Measurements from ENCODE around the gene CAPN12.

CAPN12 gene

GRCh38 chr19:38737281-38737865 lies 6.9 kb downstream of the CAPN12 start:
- DNase-seq = no peak

DNA sequence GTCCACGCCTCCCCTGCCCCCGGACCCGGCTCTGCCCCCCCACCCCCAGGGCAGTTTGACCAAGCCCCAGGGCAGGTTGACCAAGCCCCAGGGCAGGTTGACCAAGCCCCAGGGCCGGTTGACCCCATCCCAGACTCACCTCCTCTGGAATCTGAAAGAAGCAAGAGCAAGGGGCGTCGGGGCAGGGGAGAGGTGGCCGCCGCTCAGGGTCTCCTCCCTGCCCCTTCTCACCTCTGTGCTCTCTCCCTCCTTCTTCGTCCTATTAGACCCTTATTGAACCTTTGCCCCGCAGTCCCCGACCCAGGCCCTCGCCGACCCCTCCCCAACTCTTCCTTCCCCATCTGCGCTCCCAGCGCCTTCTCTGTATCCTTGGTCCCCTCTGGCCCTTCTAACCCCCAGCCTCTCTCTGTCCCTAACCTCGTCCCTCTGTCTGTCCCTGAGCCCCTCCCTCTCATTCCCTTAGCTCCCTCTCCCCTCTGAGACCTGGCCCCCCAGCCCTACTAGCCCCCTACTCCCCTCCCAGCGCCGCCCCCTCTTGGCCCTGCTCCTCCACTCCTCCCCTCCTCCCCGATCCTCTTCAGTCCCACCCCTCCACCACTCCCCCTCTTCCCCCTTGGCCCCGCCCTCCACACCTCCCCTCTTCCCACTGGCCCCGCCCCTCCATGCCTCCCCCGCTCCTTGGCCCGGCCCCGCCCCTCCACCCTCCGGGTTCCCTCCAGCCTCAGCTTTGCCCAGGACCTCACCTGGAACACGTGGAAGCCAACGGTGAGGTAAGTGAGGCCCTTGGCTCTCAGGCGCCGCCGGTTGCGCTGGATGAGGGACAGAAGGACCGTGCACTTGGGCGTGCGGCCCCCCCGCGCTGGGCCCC lies 7.6 kb downstream of the CAPN12 start:
- peak; percentile 58 for DNase-seq

DNA sequence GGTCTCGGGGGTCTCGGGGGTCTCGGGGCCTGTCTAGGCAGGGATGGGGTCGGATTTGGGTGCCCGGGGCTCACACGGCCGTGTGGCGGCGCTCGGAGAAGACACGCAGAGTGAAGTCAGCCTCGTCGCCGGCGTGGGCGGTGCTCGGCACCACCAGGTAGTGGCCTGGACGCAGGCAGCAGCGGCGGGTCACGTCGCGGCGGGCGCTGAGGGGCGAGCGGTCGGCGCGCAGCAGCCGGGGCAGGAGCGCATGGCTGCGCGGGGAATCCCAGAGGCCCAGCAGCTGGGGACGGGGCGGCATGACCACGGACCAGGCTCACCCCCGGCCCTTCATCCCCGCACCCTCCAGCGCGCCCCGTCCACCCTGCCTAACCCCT lies 8.2 kb downstream of the CAPN12 start:
- DNase-seq = peak; percentile 57

DNA sequence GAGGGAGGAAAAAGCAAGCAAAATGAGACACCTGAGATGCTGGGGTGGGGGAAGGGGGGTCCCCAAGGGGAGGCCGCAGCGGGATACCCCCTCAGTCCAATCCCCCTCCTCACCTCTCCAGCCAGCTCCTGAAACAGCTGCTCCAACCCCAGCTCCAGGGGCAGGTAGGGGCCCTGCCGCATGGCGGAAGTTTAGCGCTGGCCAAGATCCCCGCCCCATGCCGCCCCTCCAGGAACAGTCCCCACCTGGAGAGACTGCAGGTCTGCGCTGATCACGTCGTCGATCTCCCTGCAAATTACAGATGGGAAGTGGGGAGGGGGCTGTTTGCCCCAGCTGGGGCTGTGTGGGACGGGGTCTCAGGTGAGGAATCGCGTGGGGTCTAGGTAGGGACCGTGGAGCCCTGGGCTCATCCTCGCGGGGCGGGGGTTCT lies 9.0 kb downstream of the CAPN12 start:
- peak; percentile 25 for DNase-seq

DNA sequence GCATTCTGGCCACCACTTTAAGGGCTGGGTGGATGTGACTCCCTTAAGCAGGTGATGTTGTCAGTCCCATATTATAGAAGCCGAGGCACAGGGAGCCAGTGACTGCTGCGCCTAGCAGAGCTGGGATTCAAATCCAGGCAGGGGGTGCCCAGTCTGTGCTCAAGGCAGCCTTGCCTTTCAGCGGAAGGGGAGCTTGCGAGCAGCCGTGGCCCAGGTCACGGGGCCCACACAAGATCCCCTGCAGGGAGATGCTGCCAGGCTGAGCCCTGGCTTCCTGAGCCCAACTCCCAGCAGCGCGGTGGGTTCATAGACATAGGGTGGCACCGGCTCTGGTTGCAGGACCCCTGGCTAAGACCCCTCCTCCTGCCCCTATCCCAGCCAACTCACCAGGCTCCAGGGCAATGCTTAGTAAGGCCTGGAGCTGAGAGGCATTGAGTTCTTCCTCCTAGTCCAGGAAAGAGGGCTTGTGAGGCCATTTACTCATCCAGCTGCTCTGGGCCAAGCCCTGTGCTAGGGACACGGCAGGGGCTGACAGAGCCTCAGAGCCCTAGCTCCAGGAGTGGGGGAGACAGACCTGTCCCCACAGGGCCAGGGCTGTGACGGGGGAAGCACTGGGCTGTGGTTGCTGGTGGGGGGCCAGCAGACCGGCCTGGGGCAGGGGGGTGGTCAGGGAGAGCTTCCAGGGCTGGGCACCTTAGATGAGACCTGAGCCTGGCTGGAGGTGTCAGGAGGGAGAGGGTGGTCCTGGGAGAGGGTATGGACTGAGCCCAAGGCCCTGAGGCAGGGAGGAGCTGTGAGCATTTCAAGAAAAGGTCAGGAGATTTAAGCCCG lies 9.6 kb downstream of the CAPN12 start:
- peak; percentile 43 for DNase-seq

DNA sequence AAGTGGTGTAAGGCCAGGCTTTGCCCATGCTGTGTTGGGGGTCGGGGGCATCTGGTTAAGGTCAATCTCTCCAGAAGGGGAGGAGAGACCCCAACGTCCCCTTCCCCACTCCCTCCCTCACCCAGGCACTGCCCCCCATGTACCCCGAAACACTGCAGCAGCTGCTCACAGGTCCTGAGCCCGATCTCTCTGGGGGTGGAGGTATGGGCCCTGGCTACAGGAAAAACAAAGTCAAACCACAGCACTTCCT lies 10.2 kb downstream of the CAPN12 start:
- no peak for DNase-seq

DNA sequence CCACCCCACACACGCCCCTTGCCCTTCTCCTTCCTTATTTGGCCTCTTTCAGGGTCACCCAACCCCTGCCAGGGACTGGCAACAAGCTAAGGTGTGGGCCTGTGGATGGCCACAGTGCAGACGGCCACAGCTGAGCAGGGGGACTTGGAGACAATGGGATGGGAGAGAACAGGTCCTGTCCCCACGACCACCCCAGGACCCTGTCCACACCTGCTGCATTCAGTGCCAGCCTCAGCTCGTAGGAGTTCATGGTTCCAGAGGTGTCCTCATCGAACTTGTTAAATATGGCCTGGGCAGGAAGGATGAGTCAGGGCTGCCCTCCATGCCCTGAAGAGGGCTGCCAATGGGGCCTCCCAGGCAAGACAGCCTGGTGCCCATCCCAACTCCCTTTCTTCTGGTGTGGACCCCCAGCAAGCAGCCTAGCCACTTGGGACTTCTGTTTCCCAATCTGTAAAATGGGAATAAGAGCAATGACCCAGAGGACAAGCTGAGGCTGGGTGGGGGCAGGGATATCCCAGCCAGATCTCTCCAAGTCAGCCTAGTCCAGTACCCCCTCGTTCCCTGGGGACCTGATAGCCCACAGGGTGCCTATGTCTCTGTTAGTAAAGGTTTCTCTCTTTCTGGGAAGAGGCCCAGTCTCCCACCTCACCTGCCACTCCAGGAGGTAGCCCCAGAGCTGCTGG lies 10.6 kb downstream of the CAPN12 start:
- DNase-seq = no peak

DNA sequence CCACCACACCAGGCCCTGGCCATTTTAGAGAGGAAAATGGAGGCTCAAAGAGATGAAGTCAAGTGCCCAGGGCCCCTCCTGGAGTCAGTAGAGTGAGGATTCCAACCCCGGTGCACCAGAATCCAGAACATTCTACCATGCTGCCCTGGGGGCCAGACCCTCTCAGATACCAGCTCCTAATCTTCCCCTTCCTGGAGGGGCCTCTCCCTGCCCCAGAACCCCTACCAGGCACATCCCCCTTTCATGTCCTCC lies 11.1 kb downstream of the CAPN12 start:
- DNase-seq = no peak

- DNase-seq = no peak
These were observed 12.5 kb downstream of the CAPN12 start for GRCh38 chr19:38731654-38732301.

- no peak for DNase-seq
These were observed 13.3 kb downstream of the CAPN12 start for GRCh38 chr19:38730731-38731589.

- DNase-seq = no peak
These were observed 13.9 kb downstream of the CAPN12 start for GRCh38 chr19:38730470-38730730.

DNA sequence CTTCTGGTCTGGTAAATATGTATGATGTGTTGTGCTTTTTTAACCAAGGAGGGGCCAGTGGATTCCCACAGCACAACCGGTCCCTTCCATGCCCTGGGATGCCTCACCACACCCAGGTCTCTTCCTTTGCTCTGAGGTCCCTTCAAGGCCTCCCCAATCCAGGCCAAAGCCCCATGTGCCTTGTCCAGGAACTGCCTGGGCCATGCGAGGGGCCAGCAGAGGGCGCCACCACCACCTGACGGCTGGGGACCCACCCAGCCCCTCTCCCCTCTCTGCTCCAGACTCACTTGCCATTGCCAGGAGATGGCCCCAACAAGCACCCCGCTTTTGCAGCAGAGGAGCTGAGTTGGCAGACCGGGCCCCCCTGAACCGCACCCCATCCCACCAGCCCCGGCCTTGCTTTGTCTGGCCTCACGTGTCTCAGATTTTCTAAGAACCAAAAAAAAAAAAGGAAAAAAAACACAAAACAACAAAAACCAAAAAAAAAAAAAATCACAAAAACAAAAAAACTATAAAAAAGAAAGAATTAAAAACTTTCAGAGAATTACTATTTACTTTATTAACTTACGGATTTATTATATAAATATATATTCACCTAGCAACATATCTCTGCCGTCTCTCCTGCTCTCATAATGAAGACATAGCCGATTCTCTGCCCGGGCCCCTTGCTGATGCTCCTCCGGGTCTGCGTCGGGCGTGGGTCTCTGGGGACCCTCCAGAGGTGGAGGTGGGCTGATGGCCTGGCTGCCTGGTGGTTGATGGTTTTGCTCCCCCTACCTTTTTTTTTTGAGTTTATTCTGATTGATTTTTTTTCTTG lies 14.4 kb downstream of the CAPN12 start:
- DNase-seq = peak; percentile 62

- DNase-seq = no peak
These were observed 15.3 kb downstream of the CAPN12 start for GRCh38 chr19:38728752-38729541.

DNA sequence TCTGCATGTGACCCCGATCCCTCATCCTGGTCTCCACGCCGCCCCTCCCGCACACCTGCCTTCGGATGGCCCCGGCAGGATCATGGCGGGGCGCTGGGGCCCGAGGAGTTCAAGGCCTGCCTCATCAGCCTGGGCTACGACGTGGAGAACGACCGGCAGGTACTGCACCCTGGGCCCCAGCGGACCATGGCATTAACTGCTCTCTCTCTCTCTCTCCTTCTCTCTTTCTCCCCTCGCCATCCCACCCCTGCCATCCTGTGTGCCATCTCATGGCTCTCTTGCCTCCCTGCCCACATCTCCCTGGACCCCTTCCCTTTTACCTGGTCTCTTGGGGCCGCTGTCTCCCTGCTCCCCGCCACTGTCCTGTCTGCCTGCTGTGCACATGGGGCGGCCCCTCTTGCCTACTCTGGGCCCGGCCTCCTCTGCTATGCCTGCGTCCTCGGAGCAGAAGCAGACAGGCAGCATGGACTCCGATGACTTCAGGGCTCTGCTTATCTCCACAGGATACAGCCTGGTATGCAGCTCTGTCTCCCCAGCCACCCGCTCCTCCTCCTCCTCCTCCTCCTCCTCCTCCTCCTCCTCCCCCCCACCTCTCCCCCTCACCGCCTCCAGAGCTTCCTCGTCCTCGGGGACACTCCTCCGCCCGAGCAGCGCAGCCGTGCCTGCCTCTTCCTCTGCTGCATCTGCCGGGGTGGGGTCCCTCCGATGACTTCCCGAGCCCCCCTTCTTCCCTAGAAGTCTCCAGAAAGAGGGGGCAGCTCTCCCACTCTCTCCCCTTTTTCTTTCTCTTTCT lies 16.2 kb downstream of the CAPN12 start:
- DNase-seq = no peak

- no peak for DNase-seq
These were observed 16.9 kb downstream of the CAPN12 start for GRCh38 chr19:38727306-38727867.

- no peak for DNase-seq
These were observed 17.4 kb downstream of the CAPN12 start for GRCh38 chr19:38726761-38727301.

DNA sequence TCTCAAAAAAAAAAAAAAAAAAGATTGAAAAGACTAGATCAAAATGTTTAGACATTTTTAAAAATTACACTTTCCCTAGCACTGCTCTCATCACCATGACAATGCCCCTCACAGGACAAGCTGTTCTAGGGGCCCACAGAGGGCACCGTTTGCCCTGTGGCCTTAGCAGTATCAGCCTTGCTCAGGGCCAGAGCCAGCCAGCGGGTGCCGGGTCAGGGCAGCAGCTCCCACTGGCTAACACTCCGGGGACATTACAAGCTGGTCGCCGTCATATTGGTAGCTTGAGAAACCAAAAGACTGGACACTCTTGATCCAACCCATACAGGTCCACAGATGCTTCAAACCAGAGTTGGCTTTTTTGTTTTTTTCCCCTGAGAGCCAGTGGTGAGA lies 18.0 kb downstream of the CAPN12 start:
- no peak for DNase-seq

- DNase-seq = no peak
These were observed 18.6 kb downstream of the CAPN12 start for GRCh38 chr19:38725469-38726283.

Measured in RPMI8226 (cell line).